GM21619 (cell line): Measurements from ENCODE around the gene AFF3.

ENCODE experiments used
- ATAC-seq: cut with Tn5 transposase; IDR thresholded peaks from one replicate; pipeline ENCODE4 v1.9.1; 2021; ENCODE audit not compliant: unreplicated experiment

Gene AFF3

GRCh38 chr2:100073110-100073509 lies 69.3 kb downstream of the AFF3 start:
- ATAC-seq = no peak

GRCh38 chr2:100072503-100072902 lies 69.9 kb downstream of the AFF3 start:
- ATAC-seq = no peak

GRCh38 chr2:100071335-100072043 lies 70.9 kb downstream of the AFF3 start:
- ATAC-seq = no peak

GRCh38 chr2:100070078-100070477 lies 72.3 kb downstream of the AFF3 start:
- ATAC-seq = no peak

DNA sequence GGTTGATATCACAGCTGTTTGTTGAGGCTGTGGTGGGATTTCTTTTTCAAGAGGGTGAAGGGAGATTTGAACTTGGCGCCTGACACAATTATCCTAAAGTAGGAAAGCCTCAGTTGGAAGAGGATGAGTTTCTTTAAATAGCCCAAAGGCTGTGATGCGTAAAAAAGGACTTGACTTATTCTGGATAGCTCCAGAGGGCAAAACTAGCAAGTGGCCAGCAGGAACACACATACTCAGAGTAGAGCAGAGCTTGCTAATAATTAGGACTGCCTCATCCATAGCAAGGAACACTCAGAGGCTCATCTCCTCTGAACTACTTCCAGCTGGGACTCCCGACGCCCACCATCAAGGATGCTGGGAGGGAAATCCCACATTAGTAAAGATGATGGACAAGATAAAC lies 74.0 kb downstream of the AFF3 start:
- ATAC-seq = no peak

- no peak for ATAC-seq
Measured at GRCh38 chr2:100067784-100068183, 74.6 kb downstream of the AFF3 start.

- ATAC-seq = no peak
Measured at GRCh38 chr2:100066856-100067255, 75.5 kb downstream of the AFF3 start.

DNA sequence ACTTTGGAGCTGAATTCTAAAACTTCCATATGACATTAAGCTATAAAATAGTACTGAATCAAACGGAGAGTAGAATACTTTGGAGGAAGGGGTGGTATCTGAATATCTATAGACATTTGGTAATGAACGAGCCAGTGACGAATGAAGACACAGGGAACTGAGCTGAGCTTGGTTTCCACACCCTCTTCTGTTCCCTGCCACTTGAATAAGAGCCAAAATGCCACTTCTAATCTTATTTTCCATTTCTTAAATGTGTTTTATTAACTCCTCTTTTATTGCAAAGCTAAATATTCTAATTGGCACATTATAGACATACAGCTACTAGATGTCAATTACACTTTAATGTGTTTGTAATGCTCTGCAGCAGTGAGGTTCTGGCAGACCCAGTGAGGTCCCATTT lies 76.1 kb downstream of the AFF3 start:
- no peak for ATAC-seq

DNA sequence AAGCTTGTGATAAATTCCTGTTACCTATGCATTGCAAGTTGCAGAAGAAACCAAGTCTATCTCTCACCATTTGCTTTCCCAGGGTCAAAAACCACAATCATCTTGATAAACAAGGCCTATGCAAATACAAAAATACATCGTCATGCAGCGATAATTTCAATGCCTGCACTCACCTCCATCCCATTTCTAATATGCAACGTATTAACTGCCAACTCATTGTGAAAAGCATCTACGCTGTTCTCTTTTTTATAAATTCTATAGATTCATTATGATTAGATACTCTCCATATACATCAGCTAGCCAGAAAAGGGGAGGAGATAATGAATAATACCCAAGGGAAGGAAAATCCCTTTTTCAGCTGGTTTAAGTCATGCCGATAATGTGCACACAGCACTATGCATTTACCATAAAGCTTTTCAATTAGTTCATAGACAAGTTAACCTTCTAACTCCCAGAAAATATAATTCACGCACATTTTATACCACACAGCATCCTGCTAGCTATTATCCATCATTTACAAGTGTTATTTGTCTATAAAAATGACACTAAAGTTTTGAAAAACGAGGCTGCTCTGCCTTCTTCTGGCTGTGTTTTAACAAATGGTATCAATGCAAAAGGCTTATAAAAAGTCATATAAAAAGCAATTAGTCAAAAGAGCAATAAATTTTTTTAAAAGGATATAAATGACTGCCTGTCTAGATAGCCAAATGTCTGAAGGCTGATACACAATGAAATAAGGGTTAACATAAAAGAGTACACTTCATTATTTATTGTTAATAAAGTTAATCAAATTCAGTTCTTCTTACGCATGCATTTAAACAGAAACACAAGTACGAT lies 77.6 kb downstream of the AFF3 start:
- ATAC-seq = no peak

DNA sequence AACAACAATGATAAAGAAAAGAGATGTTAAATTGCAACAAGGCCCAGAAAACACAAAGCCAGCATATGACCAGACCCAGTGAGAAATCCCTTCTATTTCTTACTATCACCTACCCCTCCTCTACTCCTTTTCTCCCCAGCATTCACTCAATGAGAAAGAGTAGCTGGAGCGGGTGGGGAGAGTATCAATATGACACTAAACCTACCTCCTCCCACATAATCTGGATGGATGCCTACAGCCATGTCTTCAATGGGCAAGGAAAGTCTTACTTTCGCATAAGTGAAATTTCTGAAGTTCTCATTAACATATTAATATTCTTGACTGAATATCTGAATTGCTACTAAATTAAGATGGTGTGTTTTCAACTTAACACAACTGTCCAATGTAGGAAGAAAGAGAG lies 78.2 kb downstream of the AFF3 start:
- no peak for ATAC-seq

DNA sequence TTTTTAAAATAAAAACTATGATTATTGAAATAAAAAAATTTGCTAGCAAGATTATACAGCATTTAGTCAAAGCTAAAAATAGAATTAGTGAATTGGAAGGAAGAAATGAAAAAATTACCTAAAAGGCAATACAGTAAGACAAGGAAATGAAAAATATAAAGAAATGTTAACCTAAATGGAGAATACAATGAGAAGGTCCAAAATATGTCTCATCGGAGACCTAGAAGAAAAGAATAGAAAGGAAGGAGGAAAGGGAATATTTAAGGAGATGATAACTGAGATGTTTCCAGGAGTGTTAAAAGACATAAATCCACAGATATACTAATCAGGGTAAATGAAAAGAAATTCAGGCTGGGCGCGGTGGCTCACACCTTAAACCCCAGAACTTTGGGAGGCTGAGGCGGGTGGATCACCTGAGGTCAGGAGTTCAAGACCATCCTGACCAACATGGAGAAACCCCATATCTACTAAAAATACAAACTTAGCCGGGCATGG lies 78.9 kb downstream of the AFF3 start:
- ATAC-seq = no peak

DNA sequence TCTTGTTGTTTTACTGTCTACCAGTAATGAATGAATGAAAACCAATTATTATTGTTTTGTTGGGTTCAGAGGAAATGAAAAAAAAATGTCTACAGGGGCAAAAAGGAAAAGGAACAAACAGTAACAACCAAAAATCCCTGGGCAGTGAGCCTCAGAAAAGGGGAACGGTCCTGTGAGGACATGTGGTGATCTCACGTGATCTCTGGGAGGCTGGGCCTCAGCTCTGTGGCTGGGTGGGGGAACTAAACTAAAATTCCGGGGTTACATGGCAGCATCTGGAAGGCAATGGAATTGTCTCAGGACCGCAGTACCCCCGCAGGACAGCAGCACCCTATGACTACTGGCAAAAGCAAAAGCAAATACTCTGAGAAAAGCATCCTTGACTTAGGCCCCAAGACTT lies 80.1 kb downstream of the AFF3 start:
- ATAC-seq = no peak

- ATAC-seq = no peak
Measured at GRCh38 chr2:100060875-100061274, 81.5 kb downstream of the AFF3 start.

- ATAC-seq = no peak
Measured at GRCh38 chr2:100059638-100060037, 82.8 kb downstream of the AFF3 start.

GRCh38 chr2:100057901-100058261 lies 84.5 kb downstream of the AFF3 start:
- ATAC-seq = no peak

GRCh38 chr2:100054426-100054825 lies 88.0 kb downstream of the AFF3 start:
- no peak for ATAC-seq

DNA sequence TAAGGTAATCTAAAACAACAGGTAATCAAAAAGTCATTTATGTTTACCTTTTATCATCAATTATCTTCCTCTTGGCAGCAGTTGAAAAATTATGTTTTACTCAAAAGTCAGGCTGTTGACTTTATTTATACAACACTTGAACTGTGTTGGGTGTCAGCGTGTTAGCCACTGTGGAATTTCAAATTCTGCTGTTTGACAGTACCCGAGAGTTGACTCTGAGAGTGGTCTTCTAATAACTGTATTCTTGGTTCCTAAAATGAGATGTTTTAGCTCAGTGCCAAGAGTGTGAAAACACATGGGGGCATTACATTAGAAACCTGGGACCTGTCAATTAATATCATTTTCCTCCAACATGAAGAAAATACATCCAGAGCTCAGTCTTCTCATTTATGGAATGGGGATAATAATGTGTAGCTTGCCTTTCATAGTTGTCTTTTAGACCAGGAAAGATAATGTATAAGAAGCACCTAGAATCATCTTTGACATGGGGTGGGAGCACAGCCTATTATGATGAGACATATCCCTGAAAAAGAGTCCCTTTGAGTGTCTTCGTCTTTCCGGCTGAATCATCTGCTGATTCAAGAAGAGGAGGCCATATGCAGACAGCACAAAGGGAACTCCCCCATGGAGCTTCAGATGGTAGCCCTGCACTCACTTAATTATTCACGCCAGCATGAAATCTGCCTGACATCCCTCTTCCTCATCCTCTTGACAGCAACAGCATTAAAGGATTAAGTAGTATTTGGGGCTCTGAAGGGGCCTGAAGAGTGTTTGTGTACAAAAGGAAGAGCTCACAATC lies 89.1 kb downstream of the AFF3 start:
- no peak for ATAC-seq

DNA sequence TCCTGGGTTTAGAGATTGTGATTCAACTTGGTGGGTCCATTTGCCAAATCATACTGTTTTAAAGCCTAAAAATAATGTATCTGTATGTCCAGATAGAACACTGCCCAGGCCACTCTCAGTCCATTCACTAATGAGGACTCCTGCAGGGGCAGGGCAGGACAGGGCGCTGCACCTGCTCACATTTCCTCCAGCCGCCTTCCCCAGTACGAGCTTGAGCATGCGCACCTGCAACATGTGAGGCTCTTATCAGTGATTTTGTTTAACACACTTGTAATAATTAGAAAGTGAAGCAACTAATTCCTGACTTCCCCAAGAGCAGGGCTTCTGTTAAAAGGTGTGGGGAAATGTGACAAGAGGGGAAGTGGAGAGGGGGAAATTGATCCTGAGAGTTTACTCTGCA lies 89.7 kb downstream of the AFF3 start:
- ATAC-seq = no peak

GRCh38 chr2:100051253-100051652 lies 91.1 kb downstream of the AFF3 start:
- ATAC-seq = no peak

DNA sequence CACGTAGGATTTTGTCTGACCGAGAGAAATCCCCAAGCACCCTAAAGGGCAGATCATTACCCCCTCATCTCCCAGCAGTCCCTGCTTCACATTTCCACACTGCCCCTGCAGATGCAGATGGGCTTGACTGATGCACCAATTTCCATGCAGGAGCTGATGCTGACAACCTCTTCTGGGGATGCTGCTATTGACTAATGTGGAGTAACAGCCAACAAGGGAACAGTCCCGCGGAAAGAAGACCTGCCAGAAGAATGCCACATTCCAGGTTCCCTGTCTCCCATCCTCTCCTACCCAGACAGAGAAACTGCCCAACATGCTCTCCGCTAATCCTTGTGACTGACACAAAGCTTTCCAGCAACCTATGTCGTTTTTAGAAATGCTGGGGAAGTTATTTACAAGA lies 91.7 kb downstream of the AFF3 start:
- ATAC-seq = no peak
